GM18520 (cell line): ENCODE data around the gene CACNA1H.
"Not testable (repeated sequence)": the region's sequence is repeated elsewhere in the genome, so short reads cannot be mapped to it uniquely, and the experiment has no call there.

Experiments used
- ATAC-seq: cut with Tn5 transposase; IDR thresholded peaks from one replicate; pipeline ENCODE4 v1.9.1; 2021; ENCODE audit not compliant: unreplicated experiment

The CACNA1H gene

DNA sequence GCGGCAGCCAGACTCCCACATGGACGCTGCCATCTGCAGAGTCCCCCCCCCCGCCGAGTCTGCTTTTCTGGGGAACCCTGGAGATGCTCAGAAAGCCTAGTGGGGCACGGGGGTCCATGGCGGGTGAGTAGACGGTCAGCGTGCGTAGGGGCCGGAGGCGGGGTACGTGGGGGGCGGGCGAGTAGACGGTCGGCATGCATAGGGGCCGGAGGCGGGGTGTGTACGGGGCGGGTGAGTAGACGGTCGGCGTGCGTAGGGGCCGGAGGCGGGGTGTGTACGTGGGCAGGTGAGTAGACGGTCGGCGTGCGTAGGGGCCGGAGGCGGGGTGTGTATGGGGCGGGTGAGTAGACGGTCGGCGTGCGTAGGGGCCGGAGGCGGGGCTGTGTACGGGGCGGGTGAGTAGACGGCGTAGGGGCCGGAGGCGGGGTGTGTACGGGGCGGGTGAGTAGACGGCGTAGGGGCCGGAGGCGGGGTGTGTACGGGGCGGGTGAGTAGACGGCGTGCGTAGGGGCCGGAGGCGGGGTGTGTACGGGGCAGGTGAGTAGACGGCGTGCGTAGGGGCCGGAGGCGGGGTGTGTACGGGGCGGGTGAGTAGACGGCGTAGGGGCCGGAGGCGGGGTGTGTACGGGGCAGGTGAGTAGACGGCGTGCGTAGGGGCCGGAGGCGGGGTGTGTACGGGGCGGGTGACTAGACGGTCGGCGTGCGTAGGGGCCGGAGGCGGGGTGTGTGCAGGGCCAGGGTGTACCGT, 32.7 kb downstream of the CACNA1H start:
- ATAC-seq, result not testable (repeated sequence)

DNA sequence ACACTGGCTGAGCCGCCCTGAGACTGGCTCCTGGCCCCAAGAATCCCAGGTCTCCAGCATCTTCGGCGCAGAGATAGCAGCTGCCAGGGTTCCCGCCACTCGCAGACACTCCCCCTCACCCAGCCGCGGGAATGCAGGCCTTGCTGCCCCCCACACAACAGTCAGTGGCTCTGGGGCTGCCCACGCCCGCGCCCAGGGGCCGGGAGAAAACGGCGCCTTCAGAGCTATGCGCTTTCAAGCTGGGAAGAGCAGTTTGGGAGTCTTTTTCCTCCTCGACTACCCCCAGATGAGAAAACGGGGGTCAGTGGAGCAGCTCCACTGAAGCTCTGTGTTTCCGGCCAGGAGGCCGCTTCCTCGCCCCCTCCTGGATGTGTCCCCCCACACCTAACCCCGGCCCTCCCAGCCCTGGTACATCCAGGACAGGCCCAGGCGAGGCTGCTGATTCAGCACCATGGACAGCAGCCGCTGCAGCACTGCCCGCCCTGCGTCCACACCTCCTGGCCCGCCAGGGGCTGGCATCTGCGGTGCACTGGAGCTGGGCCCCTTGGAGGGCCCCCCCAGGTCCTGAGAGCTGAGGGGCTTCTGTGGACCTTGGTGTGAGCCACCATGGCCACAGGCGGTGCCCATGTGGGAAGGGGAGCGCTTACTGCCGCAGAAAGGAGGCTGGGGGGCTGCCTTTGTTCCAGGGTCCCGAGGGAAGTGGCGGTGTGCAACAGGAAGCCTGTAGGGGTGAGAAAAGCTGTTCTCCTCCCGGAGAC, 35.7 kb downstream of the CACNA1H start:
- ATAC-seq, result no peak

DNA sequence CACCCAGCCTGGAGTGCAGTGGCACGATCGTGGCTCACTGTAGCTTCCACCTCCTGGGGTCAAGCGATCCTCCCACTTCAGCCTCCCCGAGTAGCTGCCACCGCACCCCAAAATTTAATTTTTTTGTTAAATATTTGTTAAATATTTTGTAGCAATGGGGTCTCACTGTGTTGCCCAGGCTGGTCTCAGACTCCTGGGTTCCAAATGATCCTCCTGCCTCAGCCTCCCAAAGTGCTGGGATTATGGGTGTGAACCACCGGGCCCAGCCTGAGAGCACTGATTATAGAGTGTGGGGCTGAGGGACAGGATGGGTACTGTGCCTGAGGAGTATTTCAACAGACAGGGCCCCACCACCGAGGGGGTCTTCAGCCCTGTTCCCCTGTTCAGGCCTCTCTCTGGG, 36.5 kb downstream of the CACNA1H start:
- ATAC-seq, result no peak

DNA sequence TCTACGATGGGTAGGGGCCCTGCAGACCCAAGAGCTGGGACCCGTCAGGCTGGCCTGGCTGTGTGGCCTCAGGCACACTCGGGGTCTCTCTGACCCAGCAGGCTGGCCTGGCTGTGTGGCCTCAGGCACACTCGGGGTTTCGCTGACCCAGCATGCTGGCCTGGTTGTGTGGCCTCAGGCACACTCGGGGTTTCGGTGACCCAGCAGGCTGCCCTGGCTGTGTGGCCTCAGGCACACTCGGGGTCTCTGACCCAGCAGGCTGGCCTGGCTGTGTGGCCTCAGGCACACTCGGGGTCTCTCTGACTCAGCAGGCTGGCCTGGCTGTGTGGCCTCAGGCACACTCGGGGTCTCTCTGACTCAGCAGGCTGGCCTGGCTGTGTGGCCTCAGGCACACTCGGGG, 37.9 kb downstream of the CACNA1H start:
- not testable (repeated sequence) for ATAC-seq

DNA sequence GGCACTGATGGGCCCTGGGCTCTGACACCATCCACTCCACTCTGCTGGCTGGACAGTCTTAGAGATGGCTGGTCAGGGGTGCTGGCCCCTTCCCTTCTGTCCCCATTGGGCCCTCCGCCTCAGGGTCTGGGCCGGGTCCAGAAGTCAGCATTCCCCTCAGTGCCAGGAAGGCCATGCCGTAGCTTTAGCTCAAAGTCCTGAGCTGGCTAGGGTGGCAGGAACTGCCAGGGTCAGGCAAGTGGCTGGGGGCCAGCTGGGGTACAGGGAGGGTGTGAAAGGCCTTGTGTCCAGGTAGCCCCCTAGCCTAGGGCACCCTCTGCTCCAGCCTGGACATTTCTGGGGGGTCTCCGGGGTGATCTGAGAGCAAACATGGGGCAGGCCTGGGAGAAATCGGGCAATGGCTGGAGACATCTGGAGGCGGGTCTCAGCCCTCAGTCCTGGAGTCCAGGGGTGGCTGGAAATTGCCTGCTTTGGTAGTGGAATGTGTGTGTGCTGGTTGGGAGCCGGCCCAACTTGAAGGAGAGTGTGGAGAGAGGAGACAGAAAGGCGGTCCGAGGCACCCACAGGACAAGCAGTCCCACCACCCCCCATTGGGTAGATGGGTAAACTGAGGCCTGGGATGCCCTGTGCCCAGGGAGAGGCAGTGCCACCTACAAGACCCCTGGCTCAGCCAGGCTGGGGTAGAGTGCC, 39.6 kb downstream of the CACNA1H start:
- ATAC-seq, result no peak

DNA sequence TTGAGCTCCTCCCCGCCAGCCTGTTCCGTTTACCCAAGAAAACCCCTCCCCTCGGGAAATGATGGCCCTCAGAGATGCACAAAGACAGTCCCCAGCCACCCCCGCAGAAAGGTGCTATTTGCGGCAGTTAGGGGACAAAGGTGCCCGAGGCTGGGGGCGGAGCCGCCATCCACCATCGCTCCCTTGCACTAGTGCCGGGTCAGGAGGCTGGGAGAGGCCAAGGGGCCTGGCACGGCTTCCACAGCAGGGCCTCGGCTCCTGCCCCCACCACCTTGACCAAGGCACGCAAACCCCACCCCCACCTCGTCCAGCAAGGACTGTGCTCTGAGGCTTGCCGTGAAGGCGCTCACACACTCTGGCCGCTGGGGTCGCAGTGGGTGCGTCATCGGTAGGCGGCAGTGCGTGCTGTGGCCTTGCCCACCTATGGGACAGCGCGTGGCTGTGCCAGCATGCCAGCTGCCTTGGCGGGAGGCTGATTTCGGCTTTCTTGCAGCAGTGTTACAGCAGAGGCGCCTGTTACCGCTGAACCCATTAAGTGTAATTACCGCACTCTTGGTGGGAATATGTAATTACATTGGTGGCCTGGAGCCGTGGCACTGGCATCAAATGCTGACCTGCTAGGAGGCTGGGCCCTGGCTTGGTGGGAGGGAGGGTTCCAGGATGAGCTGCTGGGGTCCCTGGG, 40.4 kb downstream of the CACNA1H start:
- no peak for ATAC-seq

DNA sequence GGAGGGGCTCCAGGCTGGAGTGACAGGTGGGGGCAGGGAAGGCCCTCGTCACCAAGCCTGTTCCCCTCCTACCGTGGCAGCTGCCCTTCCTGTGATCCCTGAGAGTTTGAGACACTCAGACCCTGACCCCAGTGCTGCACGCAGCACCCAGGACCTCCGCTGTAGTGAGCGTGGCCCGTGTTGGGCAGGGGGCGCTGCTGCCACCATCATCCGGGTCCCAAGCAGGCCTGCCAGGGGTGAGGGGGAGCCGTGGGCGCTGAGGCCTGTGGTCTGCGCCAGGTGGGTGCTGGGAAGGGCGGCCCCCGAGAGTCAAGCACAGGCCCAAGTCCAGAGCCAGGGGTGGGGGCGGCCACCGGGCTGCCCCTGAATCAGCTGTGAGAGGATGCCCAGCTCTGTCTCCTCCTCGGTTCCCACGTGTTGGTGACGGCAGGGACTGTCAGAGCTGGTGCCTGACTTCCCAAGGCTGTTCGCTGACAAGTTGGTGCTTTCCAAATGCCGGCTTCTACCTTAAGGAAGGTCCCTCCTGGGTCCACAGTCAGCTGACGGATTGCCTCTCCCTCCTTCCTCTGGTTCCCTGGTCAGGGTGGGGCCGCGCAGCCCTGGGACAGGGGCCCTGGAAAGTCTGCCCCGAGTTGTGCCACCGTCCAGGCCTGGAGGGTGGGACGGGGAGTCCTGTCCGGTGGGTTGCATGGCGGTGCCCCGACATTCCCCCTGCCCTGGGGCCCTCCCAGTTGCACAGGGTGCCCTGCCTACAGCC, 41.1 kb downstream of the CACNA1H start:
- no peak for ATAC-seq

DNA sequence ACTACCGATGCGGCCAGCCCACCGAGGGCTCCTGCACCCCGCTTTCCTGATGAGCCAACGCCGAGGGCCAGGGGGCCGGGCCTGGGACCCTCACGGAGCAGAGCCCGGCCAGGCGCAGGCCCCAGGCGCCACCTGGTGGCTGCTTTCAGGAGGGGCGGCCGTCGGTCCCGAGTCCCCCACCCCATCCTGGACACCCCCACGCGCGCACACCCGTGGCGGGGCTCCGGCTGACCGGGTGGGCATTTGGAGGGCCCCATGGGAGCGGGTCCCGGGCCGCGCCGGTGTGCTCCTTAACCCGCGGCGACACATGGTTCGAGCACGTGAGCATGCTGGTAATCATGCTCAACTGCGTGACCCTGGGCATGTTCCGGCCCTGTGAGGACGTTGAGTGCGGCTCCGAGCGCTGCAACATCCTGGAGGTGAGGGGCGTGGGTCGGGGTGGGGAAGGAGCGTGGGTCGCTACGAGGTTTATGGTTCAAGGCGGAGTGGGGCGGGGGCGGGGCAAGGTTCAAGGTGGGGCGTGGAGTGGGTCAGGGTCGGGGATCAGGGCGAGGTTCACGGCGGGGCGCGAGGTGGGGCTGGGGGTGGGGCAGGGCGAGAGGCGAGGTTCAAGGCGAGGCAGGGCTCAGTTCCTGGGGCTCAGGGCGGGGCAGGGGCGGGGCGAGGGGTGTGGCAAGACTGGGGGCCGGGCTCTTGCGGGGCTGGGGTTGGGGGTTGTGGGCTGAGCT, 41.9 kb downstream of the CACNA1H start:
- no peak for ATAC-seq

DNA sequence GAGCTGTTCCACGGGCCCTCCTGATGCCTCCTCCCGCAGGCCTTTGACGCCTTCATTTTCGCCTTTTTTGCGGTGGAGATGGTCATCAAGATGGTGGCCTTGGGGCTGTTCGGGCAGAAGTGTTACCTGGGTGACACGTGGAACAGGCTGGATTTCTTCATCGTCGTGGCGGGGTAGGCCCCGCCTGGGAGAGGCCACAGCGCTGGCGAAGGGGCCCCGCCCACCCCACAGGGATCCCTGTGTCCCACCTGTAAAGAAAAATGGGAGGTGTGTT, 42.4 kb downstream of the CACNA1H start:
- no peak for ATAC-seq

DNA sequence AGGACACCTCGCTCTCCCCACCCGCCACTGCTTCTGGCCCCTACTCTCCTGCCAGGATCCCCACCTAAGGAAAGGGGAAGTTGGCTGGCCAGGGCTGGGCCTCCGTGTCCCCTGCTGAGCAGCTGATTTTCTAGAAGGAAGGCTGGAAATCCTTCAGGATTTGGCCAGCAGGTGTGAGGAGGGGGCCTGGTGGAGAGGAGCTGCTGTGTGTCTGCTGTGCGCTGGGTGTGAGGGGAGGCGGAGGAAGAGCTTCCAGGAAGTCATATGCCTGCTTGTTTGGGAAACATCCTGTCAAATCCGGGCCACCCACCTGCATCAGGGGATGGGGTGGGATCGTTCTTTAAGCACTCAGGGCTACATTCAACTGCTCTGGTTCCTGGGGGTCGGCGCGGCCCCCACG, 43.6 kb downstream of the CACNA1H start:
- no peak for ATAC-seq

DNA sequence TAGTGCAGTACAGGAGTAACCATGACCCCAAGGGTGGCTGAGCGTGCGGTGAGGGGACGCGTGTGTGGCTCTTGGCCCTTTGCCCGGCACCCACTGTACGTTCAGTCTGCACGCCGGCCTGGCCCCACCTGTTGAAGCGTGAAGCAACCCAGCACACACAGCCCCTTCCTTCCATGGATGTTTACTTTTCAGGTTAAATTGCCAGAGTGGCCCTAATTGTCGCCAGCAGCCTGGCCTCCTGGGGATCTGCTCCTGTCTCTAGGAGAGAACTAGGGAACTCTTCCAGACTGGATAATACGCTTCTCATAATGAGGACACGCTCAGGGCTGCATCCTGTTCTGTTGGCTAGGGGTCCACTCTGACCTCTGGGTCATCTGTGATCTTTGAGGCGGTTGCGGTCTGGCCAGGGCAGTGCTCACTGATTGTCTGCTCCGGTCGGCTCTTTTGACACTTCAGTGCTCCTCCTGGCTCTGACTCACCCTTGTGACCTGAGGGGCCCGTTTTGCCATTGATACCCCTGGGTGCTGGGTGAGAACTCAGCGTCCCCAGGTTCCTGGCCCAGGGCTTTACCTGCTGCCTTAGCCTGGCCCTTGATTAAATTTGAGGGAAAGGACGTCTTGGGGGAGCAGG, 44.4 kb downstream of the CACNA1H start:
- ATAC-seq, result no peak

DNA sequence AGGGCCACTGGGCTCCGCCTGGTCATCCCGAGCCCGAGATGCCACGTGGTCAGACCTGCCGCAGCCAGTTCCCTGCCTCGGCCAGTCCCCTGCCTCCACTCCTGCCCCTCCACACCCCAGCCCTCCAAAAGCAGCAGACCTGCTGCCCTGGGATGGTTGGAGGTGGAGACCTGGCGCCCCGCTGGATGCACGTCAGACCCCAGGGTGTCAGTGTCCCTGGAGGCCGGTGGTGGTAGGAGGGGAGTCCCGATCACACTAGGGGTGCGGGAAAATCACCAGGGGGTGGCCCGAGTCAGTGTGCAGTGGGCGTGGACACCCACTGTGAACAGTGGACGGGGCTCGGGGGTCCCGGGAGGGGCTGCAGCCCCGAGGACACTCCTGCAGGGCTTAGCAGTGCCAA, 45.3 kb downstream of the CACNA1H start:
- no peak for ATAC-seq

DNA sequence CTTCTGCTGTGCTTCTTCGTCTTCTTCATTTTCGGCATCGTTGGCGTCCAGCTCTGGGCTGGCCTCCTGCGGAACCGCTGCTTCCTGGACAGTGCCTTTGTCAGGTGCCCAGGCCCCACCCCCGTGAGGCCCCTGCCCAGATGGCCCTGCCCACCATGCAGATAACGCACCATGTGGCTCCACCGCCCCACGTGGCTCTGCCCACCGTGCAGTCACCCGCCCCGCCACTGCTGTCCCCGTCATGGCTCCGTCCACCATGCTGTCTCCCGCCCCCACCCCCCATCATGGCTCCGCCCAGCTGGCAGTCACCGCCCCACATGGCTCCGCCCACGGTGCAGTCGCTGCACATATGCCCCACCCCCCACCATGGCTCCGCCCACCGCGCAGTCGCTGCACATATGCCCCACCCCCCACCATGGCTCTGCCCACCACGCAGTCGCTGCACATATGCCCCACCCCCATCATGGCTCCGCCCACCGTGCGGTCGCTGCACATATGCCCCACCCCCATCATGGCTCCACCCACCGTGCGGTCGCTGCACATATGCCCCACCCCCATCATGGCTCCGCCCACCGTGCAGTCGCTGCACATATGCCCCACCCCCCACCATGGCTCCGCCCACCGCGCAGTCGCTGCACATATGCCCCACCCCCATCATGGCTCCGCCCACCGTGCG, 45.9 kb downstream of the CACNA1H start:
- not testable (repeated sequence) for ATAC-seq

DNA sequence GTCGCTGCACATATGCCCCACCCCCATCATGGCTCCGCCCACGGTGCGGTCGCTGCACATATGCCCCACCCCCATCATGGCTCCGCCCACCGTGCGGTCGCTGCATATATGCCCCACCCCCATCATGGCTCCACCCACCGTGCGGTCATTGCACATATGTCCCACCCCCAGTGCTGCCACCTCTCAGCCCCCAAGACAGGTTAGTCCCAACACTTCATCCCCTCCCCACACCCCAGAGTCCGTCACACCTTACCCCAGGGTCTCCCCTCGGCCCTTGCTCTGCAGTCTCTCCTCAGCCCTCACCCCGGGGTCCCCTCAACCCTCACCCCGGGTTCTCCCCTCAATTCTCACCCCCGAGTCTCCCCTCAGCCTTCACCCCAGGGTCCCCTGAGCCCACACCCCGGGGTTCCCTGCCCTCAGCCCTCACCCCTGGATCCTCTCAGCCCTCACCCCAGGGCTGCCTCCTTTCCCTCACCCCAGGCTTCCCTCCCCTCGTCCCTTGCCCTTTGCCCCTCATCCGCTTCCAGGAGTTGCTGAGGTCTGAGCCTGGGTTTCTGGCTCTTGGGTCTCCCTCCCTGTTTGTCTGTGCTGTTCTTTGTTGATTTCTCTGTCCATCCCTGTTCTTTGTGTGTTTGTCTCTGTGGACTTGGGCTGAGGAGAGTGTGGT, 46.6 kb downstream of the CACNA1H start:
- no peak for ATAC-seq

DNA sequence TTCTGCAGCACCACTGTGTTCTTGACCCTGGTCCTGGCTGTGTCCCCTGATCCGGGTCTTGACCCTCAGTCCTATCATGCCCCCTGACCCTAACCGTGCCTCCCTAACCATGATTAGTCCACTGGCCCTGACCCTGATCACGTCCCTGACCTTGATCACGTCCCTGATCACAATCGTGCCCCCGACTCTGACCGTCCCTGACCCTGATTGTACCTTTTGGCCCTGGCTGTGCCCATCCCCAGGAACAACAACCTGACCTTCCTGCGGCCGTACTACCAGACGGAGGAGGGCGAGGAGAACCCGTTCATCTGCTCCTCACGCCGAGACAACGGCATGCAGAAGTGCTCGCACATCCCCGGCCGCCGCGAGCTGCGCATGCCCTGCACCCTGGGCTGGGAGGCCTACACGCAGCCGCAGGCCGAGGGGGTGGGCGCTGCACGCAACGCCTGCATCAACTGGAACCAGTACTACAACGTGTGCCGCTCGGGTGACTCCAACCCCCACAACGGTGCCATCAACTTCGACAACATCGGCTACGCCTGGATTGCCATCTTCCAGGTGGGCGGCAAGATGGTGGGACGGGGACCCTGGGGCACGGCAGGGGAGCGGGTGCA, 47.2 kb downstream of the CACNA1H start:
- no peak for ATAC-seq

DNA sequence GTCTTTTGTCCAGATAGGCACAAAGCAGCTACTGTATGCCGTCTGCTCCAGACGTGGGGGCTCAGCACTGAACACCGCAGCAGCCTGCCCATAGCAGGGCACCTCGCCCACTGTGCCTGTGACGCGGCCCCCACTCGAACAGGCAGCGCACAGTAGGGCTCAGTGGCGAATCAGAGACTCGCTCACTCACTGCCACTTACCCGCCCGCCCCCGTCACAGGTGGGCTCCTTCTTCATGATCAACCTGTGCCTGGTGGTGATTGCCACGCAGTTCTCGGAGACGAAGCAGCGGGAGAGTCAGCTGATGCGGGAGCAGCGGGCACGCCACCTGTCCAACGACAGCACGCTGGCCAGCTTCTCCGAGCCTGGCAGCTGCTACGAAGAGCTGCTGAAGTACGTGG, 48.5 kb downstream of the CACNA1H start:
- ATAC-seq, result no peak

DNA sequence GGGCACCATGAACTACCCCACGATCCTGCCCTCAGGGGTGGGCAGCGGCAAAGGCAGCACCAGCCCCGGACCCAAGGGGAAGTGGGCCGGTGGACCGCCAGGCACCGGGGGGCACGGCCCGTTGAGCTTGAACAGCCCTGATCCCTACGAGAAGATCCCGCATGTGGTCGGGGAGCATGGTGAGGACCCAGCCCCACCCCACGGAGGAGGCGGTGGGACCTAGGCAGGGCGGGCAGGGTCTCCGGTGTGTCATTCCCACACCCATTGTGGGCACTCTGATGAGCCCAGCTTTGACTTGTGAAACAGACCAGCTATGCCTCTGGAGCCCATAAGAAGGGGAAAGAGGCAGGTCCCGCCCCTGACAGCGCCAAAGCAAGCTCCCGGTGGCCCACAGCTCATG, 49.4 kb downstream of the CACNA1H start:
- ATAC-seq, result no peak

DNA sequence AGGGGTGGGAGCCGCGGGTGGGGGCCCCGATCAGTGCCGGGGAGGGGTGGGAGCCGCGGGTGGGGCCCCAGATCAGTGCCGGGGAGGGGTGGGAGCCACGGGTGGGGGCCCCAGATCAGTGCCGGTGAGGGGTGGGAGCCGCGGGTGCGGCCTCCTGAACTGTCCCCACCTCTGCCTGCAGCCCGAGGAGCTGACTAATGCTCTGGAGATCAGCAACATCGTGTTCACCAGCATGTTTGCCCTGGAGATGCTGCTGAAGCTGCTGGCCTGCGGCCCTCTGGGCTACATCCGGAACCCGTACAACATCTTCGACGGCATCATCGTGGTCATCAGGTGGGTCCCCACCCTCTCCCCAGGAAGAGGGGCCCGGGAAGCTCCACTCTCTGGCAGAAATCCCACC, 52.0 kb downstream of the CACNA1H start:
- no peak for ATAC-seq
